ENCODE measurements around the gene LYL1. TPM values are rescaled to one million over a fixed set of nuclear protein-coding genes. Genes with fewer than 3 reads are reported as not detected.

LYL1 gene
- total RNA-seq, 1 experiment from 2014 or later: 0.63 TPM

GRCh38 chr19:13109361-13110098 lies 6.9 kb upstream of the LYL1 start:
- H3K27ac Mint-ChIP-seq: no peak overlapping the region
- H3T11ph ChIP-seq (ENCODE audit: low read length): no peak overlapping the region
- no peaks in the 10 kb centered on the region for H3K27me3 Mint-ChIP-seq (ENCODE audit: low read depth)
- H2AFZ ChIP-seq (ENCODE audit: low read length): no peak overlapping the region
- H3K4me3 Mint-ChIP-seq: no peak overlapping the region
- H3K9ac ChIP-seq (ENCODE audit: extremely low read depth, insufficient read length, low read length): no peak overlapping the region
- H3K36me3 Mint-ChIP-seq (ENCODE audit: insufficient read depth in 1 of 3, low read depth in 3 of 3): peaks cover 9 to 36% (median 30%) of the 10 kb centered on the region in 3 experiments; a peak in 6 of 7 replicates
- H3K4me1 Mint-ChIP-seq: peaks cover 0 to 2% of the 10 kb centered on the region in 2 experiments; a peak in 1 of 4 replicates
- H4K91ac ChIP-seq (ENCODE audit: insufficient read length, low read depth, low read length): no peak overlapping the region
- no peak overlapping the region for H3K27ac ChIP-seq (ENCODE audit: insufficient read length, low read depth, low read length)
- H3K4me2 ChIP-seq (ENCODE audit: insufficient read depth, insufficient read length, low read length): no peak overlapping the region
- TF ChIP-seq CTCF (conservative IDR thresholded peaks at IDR 0.05): no peak
- no peaks in the 10 kb centered on the region for H3K79me2 ChIP-seq (ENCODE audit: insufficient read depth, low read length)
- H4K8ac ChIP-seq (replicated peaks; ENCODE audit: insufficient read length, low read depth, low read length): no peak overlapping the region
- H3K18ac ChIP-seq (ENCODE audit: insufficient read length, low read depth, low read length): no peak overlapping the region
- H3K23ac ChIP-seq (ENCODE audit: insufficient read length, low read depth, low read length): no peak overlapping the region
- no peak overlapping the region for H2BK5ac ChIP-seq (ENCODE audit: insufficient read length, low read length)
- no peak for DNase-seq
- no peak overlapping the region for H2BK20ac ChIP-seq (ENCODE audit: low read depth, low read length, poor library complexity, severe bottlenecking)
- no peak overlapping the region for H3K56ac ChIP-seq (ENCODE audit: insufficient read length, low read depth, low read length)
- H2BK120ac ChIP-seq (ENCODE audit: low read depth, low read length, poor library complexity, severe bottlenecking): no peak overlapping the region
- no peaks in the 10 kb centered on the region for H3K79me1 ChIP-seq (ENCODE audit: insufficient read depth, low read depth, low read length, poor library complexity, severe bottlenecking)
- no peak overlapping the region for H3K14ac ChIP-seq (ENCODE audit: insufficient read depth, low read length)
- no peaks in the 10 kb centered on the region for H3K9me3 ChIP-seq (ENCODE audit: control insufficient read depth, low read depth, low read length)
- H2AK5ac ChIP-seq (ENCODE audit: insufficient read length, low read length): no peak overlapping the region
- H4K20me1 ChIP-seq (ENCODE audit: control insufficient read depth, insufficient read depth, insufficient read length): no peaks in the 10 kb centered on the region
- no peaks in the 10 kb centered on the region for H3K9me3 Mint-ChIP-seq
- no peak overlapping the region for H2BK12ac ChIP-seq (ENCODE audit: insufficient read length, low read depth, low read length)
- H3K23me2 ChIP-seq (ENCODE audit: insufficient read length, low read depth, low read length, poor library complexity, severe bottlenecking): no peaks in the 10 kb centered on the region
- no peak overlapping the region for H4K5ac ChIP-seq (ENCODE audit: insufficient read length, low read depth, low read length)
- H2BK15ac ChIP-seq (ENCODE audit: low read depth, low read length): no peak overlapping the region
- no CpG with 5 or more reads among the region's 30 CpGs for WGBS (ENCODE audit: extremely low coverage, insufficient read length, low lambda C conversion rate)
- no peak overlapping the region for H3K4ac ChIP-seq (ENCODE audit: low read depth, low read length)
- H3K27me3 ChIP-seq (ENCODE audit: insufficient read depth, low read length): no peaks in the 10 kb centered on the region
- no peaks in the 10 kb centered on the region for H3K4me1 ChIP-seq (ENCODE audit: insufficient read depth, low read length)

Measured in H9 (cell line).